Measurements from ENCODE around the gene CDK11B.

Gene CDK11B

DNA sequence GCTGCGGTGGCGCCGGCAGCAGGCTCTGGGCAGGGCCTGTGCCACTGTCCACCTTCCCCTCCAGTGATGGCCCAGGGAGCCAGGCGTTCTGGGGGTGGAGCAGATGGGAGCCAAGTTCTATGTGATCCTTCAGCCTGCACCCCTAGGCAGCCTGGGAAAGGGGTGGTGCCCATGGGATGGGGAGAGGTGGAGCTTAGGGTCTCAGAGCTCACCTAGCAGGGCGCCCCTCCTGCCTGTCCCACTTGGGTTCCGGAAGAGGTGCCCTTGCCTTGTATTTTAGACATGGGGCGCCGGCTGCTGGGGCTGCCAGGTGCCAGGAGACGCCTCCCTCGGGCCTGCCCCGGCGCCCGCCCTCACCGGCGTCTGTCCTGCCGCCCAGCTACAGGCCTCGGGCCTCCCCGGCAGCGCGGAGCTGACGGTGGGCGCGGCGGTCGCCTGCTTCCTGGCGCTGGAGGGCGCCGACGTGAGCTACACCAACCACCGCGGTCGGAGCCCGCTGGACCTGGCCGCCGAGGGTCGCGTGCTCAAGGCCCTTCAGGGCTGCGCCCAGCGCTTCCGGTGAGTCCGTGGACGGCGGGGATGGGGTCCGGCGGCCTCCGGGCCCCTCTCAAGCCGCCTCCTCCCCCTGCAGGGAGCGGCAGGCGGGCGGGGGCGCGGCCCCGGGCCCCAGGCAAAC is 29.9 kb downstream of the CDK11B start:
- no peak for DNase-seq (ENCODE audit: low read depth in 1 of 2, low spot score in 1 of 2)

DNA sequence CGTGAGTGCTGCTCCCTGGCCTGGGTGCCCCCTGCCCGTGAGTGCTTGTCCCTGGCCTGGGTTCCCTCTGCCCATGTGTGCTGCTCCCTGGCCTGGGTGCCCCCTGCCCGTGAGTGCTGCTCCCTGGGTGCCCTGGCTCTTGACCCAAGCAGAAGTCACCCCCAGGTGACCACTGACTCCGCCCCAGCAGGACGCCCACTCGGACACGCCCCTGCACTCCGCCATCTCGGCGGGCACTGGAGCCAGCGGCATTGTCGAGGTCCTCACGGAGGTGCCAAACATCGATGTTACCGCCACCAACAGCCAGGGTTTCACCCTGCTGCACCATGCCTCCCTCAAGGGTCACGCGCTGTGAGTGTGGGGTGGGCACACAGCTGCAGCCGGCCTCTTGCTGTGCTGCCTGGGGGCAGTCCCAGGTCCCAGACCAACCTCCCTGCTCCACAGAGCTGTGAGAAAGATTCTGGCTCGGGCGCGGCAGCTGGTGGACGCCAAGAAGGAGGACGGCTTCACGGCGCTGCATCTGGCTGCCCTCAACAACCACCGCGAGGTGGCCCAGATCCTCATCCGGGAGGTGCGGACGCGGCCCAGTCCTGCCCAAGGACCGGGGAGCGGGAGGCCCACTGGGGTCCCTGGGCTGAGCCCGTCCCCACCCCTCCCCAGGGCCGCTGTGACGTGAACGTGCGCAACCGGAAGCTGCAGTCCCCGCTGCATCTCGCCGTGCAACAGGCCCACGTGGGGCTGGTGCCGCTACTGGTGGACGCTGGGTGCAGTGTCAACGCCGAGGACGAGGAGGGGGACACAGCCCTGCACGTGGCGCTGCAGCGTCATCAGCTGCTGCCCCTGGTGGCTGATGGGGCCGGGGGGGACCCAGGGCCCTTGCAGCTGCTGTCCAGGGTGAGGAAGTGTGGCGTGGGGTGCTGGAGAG is 30.7 kb downstream of the CDK11B start:
- DNase-seq (ENCODE audit: low read depth in 1 of 2, low spot score in 1 of 2), result no peak

DNA sequence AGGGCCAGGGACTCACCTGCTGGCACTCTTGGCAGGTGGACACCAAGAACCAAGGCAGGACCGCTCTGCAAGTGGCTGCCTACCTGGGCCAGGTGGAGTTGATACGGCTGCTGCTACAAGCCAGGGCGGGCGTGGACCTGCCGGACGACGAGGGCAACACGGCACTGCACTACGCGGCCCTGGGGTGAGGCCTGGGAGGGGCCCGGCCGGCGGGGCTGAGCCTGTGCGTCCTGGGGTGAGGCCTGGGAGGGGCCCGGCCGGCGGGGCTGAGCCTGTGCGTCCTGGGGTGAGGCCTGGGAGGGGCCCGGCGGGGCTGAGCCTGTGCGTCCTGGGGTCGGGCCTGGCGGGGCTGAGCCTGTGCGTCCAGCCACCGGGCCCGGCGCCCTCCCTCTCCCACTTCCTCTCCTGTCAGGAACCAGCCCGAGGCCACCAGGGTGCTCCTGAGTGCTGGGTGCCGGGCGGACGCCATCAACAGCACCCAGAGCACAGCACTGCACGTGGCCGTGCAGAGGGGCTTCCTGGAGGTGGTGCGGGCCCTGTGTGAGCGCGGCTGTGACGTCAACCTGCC is 31.5 kb downstream of the CDK11B start:
- DNase-seq (ENCODE audit: low read depth in 1 of 2, low spot score in 1 of 2), result no peak

DNA sequence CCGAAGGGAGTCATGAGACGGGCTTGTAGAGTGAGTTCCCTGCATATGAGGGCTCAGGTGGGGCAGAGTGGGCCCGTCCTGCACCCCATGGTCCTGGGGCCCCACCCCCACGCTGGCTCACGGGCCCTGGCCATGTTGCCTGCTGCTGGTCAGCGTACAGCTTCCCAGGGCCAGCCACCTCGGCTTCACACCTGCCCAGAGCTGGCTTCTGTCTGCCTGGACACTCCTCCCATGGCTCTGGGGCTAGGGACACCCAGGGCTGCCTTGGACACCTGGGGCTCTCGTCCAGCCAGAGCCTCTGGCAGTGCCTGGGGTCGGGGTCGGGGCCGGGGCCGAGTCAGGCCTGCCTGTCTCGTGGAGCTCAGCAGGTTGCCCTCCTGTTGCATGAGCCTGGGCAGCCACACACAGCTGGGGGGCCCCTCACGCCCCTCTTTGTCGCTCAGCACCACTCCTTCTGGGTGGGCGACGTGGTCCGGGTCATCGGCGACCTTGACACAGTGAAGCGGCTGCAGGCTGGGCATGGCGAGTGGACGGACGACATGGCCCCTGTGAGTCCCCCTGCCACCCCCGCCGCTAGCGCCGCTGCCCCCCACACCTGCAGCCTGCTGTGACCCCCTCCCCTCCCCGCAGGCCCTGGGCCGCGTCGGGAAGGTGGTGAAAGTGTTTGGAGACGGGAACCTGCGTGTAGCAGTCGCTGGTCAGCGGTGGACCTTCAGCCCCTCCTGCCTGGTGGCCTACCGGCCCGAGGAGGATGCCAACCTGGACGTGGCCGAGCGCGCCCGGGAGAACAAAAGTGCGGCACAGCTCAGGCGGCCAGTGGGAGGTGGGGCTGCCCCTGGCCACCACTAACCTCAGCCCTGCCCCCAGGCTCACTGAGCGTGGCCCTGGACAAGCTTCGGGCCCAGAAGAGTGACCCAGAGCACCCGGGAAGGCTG is 32.3 kb downstream of the CDK11B start:
- no peak for DNase-seq (ENCODE audit: low read depth in 1 of 2, low spot score in 1 of 2)

DNA sequence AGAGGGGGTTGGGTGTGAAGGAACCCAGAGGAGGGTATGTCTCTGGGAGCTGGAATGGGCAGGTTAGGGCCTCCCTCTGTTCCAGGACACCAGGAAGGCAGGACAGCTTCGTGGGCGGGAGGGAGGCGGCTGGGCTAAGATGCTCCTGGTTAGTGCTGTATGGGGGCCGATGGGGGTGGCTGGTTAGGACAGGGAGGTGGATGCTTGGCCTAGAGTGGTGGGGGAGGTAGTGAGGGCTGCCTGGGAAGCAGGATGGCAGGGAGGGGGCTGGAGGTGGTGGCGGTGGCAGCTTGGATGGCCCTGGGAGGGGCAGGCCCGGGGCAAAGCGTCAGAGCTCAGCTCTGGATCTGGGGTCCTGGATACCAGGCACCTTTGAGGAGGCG is 33.0 kb downstream of the CDK11B start:
- DNase-seq (ENCODE audit: low read depth in 1 of 2, low spot score in 1 of 2), result no peak

DNA sequence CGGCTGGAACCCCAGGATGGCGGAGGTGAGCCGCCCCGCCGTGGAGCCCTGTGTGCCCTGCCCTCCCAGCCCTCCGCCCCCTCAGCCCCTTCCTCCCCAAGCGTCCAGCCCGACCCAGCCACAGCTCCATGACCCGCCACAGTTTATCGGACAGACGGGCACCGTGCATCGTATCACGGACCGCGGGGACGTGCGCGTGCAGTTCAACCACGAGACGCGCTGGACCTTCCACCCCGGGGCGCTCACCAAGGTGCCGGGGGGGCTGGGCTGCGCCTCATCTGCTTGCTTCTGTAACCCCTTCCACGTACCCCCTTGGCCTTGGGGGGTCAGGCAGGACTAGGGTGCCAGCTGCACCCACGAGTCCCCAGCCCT is 33.4 kb downstream of the CDK11B start:
- no peak for DNase-seq (ENCODE audit: low read depth in 1 of 2, low spot score in 1 of 2)

DNA sequence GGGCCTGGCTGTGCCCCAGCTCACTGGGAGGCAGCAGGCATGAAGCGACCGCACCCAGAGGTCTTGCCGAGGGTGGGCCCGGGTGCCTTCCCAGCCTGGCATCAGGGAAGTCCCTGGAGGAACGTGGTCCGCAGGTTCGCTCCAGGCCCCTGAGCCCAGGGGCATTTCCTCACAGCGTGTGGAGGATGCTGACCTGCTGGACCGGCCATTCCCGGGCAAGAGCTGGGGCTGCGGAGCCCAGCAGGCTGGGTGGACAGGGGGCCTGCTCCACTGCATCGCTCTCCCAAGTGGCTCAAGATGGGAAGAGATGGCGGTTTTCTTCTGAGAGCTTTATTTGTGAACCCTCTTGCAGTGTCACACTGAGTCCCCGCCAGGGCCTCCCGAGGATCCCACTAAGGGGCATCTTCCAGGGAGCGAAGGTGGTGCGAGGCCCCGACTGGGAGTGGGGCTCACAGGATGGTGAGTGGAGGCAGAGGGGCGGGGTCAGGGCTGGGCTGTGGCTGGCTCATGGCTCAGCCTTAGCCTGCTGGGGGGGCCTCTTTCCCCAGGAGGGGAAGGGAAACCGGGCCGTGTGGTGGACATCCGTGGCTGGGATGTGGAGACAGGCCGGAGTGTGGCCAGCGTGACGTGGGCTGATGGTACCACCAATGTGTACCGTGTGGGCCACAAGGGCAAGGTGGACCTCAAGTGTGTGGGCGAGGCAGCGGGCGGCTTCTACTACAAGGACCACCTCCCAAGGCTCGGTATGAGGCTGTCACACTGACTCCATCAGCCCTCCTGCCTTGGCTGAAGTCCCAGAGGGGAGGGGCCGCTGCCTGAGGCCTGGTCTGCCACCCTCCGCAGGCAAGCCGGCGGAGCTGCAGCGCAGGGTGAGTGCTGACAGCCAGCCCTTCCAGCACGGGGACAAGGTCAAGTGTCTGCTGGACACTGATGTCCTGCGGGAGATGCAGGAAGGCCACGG is 34.1 kb downstream of the CDK11B start:
- DNase-seq (ENCODE audit: low read depth in 1 of 2, low spot score in 1 of 2), result no peak

DNA sequence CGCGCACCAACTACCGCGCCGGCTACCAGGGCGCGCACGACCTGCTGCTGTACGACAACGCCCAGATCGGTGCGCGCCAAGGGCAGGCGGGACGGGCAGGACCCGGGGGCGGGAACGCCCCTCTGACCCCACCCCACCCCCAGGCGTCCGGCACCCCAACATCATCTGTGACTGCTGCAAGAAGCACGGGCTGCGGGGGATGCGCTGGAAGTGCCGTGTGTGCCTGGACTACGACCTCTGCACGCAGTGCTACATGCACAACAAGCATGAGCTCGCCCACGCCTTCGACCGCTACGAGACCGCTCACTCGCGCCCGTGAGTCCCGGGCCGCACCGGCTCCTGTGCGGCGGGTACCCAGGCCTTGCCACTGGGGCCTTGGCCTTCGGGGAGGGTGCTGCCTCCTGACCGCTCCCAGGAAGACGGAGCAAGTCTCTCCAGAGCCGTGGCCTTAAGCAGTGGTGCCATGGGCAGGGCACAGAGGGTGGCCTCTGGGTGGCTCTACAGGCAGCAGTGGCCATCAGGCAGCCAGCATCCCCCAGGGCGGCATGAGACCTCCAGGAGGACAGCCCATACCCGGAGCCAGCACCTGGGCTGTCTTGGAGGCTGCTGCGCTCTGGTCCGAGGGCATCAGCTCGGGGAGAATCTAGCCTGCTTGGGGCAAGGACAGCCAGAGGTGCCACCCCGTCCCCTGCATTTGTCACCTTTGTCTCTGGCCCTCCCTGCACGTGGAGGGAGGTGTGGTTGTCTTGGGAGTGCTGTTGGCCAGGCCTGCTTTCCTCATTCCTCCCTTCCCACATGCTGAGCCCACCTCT is 35.0 kb downstream of the CDK11B start:
- no peak for DNase-seq (ENCODE audit: low read depth in 1 of 2, low spot score in 1 of 2)

DNA sequence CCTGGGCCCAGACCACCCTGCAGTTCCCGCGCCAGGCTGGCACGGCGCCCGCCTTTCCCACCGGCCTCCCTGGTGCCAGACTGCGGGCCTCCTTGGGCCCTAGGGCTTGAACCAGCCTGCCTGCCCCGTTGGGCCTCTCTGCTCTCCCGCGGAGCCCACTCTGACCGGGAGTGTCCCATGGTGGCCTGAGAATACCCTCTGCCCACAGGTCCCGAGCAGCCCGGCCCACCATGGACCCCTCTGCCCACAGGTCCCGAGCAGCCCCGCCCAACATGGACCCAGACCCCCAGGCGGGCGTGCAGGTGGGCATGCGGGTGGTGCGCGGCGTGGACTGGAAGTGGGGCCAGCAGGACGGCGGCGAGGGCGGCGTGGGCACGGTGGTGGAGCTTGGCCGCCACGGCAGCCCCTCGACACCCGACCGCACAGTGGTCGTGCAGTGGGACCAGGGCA is 35.6 kb downstream of the CDK11B start:
- DNase-seq (ENCODE audit: low read depth in 1 of 2, low spot score in 1 of 2), result no peak

DNA sequence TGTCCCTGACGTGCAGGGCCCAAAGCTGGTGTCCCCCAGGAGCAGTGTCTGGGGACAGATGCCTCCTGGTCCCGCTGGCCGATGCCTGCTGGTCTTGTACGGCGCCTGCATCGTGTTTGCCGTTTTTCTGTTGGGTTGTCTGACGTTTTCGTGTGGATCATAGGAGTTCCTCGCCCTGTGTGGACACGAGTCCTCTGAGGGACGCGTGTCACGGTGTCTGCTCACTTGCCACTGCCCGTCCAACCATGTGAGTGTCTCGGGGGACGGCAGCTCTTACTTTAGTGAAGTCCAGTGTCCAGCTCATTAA is 36.1 kb downstream of the CDK11B start:
- no peak for DNase-seq (ENCODE audit: low read depth in 1 of 2, low spot score in 1 of 2)

DNA sequence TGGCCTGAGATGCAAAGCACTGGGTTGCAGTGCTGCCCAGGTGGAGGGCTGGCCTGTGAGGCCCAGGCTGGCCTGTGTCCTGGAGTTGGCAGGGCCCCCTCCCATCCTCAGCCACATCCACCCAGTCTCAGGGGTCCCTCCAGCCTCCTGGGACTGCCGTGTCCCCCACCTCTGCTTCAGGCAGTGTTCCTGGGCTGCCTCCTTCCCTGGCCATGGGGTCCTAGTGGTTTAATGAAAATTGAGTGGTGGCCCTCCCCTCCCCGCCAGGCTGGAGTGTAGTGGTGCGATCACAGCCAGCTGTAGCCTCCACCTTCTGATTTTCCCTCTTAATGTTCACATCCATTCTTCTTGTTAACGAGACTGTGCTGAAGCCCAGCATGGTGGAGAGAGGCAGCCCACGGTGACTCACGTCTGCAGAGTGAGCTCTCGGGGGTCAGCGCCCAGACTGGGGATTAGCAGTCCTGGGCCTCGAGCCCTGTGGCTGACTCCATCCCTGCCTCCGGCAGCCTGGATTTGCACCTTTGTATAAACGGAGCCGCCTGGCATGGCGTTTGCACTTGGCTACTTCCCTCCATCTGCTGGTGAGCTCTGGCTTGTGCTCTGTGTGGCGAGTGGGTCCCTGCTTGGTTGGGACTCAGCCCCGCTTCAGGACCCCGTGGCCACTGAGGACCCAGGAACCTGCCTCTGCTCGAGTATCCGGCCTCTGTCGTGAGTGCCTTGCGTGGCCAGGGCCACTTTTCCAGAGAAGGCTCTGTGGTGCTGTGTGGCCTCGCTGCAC is 36.6 kb downstream of the CDK11B start:
- DNase-seq (ENCODE audit: low read depth in 1 of 2, low spot score in 1 of 2), result no peak

DNA sequence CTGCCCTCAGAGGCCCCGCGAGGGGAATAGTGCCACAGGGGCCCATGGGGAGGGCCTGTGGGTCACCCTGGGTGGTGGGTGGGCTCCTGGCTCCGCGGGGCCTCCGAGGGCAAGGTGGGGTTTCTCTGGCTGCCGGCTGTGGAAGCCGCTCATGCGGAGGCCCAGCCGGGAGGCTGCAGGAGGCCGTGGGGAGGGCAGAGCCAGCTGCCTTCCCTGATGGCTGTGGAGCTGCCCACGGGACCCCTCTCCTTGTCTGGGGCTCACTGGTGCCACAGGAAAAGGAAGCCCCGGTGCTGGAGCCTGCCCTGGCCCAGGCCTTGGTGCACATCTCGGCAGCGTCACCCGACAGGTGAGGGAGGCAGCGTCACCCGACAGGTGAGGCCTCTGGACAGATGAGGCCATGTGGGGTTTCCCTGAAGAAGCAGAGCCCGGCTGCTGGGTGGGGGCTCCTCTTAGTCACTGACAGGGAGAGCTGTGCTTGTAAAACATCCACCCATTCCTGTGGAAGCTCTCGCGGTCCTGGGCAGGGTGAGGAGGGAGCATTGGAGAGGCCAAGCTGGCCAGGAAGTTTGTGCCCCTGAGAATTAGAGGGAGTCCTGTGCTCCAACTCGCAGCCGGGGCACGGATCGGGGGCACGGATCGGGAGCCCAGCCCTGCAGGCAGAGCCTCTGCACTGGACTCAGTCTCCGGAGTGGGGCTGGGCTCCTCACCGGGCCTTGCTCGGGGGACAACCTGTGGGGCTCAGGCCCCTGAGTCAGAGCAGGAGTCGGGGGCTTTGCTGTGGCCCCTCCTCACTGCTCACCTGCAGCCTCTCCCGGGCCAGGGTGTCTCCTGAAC is 37.4 kb downstream of the CDK11B start:
- DNase-seq (ENCODE audit: low read depth in 1 of 2, low spot score in 1 of 2), result no peak

DNA sequence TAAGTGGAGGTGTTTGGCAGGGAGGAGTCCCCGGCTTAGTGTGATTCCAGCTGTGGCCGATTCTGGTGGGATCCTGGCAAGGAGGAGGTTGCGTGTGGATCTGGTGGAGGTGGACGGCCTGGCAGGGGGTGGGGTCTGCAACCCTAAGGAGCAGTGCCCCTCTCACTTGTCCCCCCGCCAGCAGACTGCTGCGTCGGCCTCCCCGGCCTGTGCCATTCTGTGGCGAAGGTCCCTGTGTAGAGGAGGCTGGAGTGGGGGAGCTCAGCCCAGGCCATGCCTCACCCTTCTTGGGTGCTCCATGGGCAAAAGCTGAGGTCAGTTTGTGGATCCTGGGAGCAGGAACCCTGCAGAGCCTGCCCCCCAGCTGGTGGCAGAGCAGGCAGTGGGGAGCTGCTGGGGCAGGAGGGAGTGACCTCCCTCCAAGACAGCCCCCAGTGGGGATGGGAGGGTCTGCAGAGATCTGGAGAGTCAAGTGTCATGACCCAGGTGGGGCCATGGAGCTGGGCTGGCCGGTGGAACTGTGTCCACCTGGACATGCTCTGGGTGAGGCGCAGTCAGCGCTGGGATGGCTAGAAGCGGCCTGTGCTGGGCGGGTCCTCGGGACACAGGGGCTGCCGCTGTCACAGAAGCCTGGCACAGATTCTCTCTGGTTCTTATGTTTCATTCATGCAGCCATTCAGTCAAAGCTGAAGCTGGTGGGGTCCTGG is 38.2 kb downstream of the CDK11B start:
- no peak for DNase-seq (ENCODE audit: low read depth in 1 of 2, low spot score in 1 of 2)

DNA sequence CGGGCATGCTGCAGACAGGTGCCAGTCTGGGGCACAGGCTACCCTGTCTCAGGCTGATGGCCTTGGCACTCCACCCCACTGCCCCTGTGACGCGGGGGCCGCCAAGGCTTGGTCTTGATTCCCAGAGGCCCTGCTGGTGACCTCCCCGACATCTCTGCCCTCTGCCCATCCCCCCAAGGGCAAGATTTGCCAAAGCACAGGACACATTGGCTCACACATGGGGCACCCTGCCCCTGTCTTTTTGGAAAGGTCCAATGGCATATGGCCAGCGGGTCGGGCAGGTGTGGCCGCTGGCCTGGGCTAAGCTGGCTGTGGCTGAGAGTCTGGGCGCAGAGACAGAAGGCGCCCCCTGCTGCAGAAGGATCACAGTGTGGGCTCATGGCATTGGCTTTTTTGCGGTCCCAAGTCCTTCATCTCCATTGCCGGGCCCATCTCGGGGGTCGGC is 38.9 kb downstream of the CDK11B start:
- no peak for DNase-seq (ENCODE audit: low read depth in 1 of 2, low spot score in 1 of 2)

DNA sequence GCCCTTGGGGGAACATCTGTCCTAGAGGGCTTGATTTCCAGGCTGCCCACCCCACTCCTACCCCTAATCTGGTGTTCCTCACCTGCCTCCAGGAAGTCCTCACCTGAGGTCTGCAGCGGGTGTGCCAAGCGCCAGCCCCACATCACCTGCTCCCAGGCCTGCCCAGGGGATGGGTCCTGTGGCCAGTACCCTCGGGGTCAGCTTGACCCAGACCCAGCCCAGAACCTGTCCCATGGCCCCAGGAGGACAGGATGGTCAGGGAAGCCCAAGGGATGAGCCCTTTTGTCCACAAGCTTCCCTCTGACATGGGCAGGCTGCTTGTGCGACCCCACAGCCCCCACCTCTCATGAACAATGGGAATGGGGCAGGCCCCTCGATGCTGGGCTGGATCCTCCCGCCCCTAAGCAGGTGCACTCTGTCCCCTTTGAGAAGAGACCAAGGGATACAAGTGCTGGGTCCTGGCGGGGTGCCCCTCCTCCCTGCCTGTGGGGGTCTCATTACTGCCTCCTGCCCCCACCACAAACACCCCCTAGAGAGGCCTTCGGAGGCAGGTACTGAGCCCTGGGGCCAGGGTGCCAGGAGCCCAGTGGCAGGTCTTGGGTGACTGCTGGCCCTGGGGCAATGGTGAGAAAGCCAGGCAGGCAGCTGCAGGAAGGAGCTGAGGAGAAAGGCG is 40.3 kb downstream of the CDK11B start:
- DNase-seq (ENCODE audit: low read depth in 1 of 2, low spot score in 1 of 2), result no peak

DNA sequence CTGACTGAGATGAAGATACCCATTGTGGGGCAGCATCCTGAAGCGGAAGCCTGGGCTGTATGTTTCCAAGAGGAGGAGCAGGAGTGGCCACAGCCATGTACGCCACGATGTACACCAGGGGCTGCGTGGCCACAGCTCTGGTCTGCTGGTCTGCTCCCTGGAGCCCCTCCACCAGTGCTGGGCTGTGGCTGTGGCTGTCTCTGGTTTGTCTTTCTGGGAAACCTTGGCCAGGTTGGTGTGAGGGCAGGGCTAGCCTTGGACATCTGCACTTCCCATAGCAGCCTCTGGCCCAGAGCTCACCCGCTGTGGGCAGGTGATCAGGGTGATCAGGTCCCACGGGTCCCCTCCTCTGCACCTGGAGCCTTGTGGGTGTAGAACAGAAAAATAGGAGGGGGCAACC is 40.9 kb downstream of the CDK11B start:
- DNase-seq (ENCODE audit: low read depth in 1 of 2, low spot score in 1 of 2), result no peak

Measured in activated T-helper 1 cell treated with anti-CD3 and anti-CD28 coated beads, Interleukin-2, amount 50 U/mL, for 16 hours (primary cell).